GM12872 (cell line): ENCODE data around the gene ZNF37A.

ENCODE experiments used
- CTCF ChIP-seq: IDR thresholded peaks from 3 replicates; pipeline ENCODE4 v1.5.1; 2011; ENCODE audit warnings: low read depth, mild to moderate bottlenecking, low read length, moderate library complexity; ENCODE audit not compliant: insufficient read depth

The ZNF37A gene

GRCh38 chr10:38093816-38094157, 350 bp upstream of the ZNF37A start:
- TF ChIP-seq CTCF = no peak

- TF ChIP-seq CTCF = no peak
Observed at GRCh38 chr10:38094927-38095574, 914 bp downstream of the ZNF37A start.

- TF ChIP-seq CTCF = no peak
Observed at GRCh38 chr10:38102880-38103279, 8.7 kb downstream of the ZNF37A start.

GRCh38 chr10:38103756-38104155, 9.6 kb downstream of the ZNF37A start:
- TF ChIP-seq CTCF = no peak

- no peak for TF ChIP-seq CTCF
Observed at GRCh38 chr10:38112159-38112558, 18.0 kb downstream of the ZNF37A start.

GRCh38 chr10:38118072-38118807, 24.1 kb downstream of the ZNF37A start:
- no peak for TF ChIP-seq CTCF

- no peak for TF ChIP-seq CTCF
Observed at GRCh38 chr10:38119038-38119437, 24.9 kb downstream of the ZNF37A start.
